Prostate gland (tissue), 2 donors: ENCODE results near the gene CRLF1.

ENCODE experiments used
- CTCF ChIP-seq, 4 experiments: fragments of 200-600 bp in 2 of 4; fragments of 450-650 bp in 2 of 4; sonication (generic) in 2 of 4; IDR thresholded peaks; 1 replicate in 3 of 4; 2 replicates in 1 of 4; pipeline ENCODE4 v1.5.1; 2016 to 2019; ENCODE audit warnings: antibody characterized with exemption in 4 of 4, mild to moderate bottlenecking in 2 of 4, moderate library complexity in 2 of 4
- POLR2A ChIP-seq: fragments of 450-650 bp; IDR thresholded peaks from one replicate; pipeline ENCODE4 v1.6.1; 2016; ENCODE audit warnings: antibody characterized with exemption, mild to moderate bottlenecking
- POLR2AphosphoS5 ChIP-seq: sonication (generic); formaldehyde crosslinking; IDR thresholded peaks from one replicate; pipeline ENCODE4 v1.6.1; 2017; ENCODE audit warnings: antibody characterized with exemption

DNA sequence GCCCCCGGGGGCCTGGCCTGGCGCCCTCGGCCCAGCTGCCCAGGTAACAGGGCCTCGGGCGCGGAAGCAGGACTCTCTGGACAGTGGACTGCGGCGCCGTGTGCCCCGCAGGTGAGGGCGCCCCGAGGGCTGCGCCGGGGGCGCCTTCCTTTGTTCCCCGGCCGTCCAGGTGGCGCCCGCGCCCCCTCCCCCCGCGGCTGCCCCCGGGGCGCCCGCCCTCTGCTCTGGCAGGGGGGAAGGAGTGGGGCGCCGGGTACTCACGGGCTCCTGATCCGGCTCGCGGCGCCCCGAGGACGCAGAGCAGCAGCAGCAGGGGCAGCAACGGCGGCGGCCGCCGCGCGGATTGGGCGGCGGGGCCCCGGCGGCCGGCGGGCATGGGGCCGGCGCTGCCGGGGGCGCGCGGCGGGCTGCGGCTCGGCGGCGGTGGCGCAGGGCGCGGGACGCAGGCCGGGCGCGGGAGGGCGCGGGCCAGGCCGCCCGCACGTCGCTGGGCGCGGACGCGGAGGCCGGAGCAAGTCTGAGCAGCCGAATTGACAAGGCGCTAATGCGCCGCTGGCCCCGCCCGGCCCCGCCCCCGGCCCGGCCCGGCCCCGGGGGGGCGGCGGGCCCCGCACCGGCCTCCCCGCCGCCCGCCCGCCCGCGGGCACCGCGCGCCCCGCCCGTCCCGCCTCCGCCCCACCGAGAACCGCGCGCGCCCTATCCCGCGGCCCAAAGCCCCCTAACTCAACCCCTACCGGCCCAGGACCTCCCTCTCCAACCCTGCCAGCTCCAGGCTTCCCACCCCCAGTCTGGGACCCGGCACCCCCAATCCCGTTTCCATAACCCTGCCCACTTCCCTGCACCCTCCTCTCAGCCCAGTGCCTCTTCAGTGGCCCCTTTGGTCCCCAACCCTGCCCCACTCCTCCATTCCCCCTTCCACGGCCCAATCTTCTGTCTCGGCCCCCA is at the start of gene CRLF1:
- TF ChIP-seq POLR2A, result no peak
- no peak for TF ChIP-seq CTCF (IDR thresholded peaks at IDR 0.05)
- TF ChIP-seq POLR2AphosphoS5, result no peak
